H9 (cell line): ENCODE measurements around the gene PAQR5. TPM values are rescaled to one million over a fixed set of nuclear protein-coding genes. Genes with fewer than 3 reads are reported as not detected.

Experiments
- DNase-seq: peaks from one replicate; pipeline ENCODE4 v3.0.0-alpha.2; 2017
- H2AFZ ChIP-seq: one replicate; pipeline ENCODE4 v1.6.1; 2013; ENCODE audit warnings: mild to moderate bottlenecking, low read length, control low read depth, moderate library complexity
- H2AK5ac ChIP-seq: 2 replicates; pipeline ENCODE4 v1.6.1; 2013; ENCODE audit warnings: low read length, control low read depth, mixed read lengths; ENCODE audit not compliant: insufficient read length
- H2BK120ac ChIP-seq: one replicate; pipeline ENCODE4 v1.6.1; 2013; ENCODE audit warnings: low read depth, mild to moderate bottlenecking, low read length, control low read depth, inconsistent platforms; ENCODE audit not compliant: poor library complexity, severe bottlenecking
- H2BK12ac ChIP-seq: 2 replicates; pipeline ENCODE4 v1.6.1; 2013; ENCODE audit warnings: low read length, control low read depth, mixed read lengths, low read depth; ENCODE audit not compliant: insufficient read length
- H2BK15ac ChIP-seq: 2 replicates; pipeline ENCODE4 v1.6.1; 2013; ENCODE audit warnings: low read depth, low read length, control low read depth
- H2BK20ac ChIP-seq: one replicate; pipeline ENCODE4 v1.6.1; 2013; ENCODE audit warnings: low read depth, mild to moderate bottlenecking, low read length, control low read depth, inconsistent platforms; ENCODE audit not compliant: poor library complexity, severe bottlenecking
- H2BK5ac ChIP-seq: 2 replicates; pipeline ENCODE4 v1.6.1; 2013; ENCODE audit warnings: low read length, control low read depth, mixed read lengths; ENCODE audit not compliant: insufficient read length
- H3K14ac ChIP-seq: 2 replicates; pipeline ENCODE4 v1.6.1; 2013; ENCODE audit warnings: low read length, control low read depth; ENCODE audit not compliant: insufficient read depth
- H3K18ac ChIP-seq: 2 replicates; pipeline ENCODE4 v1.6.1; 2013; ENCODE audit warnings: low read depth, mild to moderate bottlenecking, mixed read lengths, low read length, control low read depth; ENCODE audit not compliant: insufficient read length
- H3K23ac ChIP-seq: 2 replicates; pipeline ENCODE4 v1.6.1; 2013; ENCODE audit warnings: low read length, control low read depth, mixed read lengths, low read depth; ENCODE audit not compliant: insufficient read length
- H3K23me2 ChIP-seq: 2 replicates; pipeline ENCODE4 v1.6.1; 2013; ENCODE audit warnings: low read depth, mild to moderate bottlenecking, mixed read lengths, low read length, control low read depth; ENCODE audit not compliant: insufficient read length, poor library complexity, severe bottlenecking
- H3K27ac ChIP-seq: 2 replicates; pipeline ENCODE4 v1.5.1; 2013; ENCODE audit warnings: low read length, control low read depth, mixed read lengths, low read depth; ENCODE audit not compliant: insufficient read length
- H3K27me3 ChIP-seq: 2 replicates; pipeline ENCODE4 v1.6.1; 2013; ENCODE audit warnings: low read length, control low read depth, inconsistent platforms; ENCODE audit not compliant: insufficient read depth
- H3K4ac ChIP-seq: 2 replicates; pipeline ENCODE4 v1.6.1; 2013; ENCODE audit warnings: low read depth, mild to moderate bottlenecking, control low read depth, inconsistent platforms, low read length, moderate library complexity
- H3K4me1 ChIP-seq: 2 replicates; pipeline ENCODE4 v1.6.1; 2013; ENCODE audit warnings: low read length, control low read depth, inconsistent platforms; ENCODE audit not compliant: insufficient read depth
- H3K4me2 ChIP-seq: 2 replicates; pipeline ENCODE4 v1.6.1; 2013; ENCODE audit warnings: low read length, control low read depth, mixed read lengths; ENCODE audit not compliant: insufficient read length, insufficient read depth
- H3K56ac ChIP-seq: 2 replicates; pipeline ENCODE4 v1.6.1; 2013; ENCODE audit warnings: low read depth, mild to moderate bottlenecking, mixed read lengths, low read length, control low read depth; ENCODE audit not compliant: insufficient read length
- H3K79me1 ChIP-seq: 2 replicates; pipeline ENCODE4 v1.6.1; 2013; ENCODE audit warnings: low read depth, mild to moderate bottlenecking, moderate library complexity, low read length, control low read depth, inconsistent platforms; ENCODE audit not compliant: insufficient read depth, poor library complexity, severe bottlenecking
- H3K79me2 ChIP-seq: 2 replicates; pipeline ENCODE4 v1.6.1; 2013; ENCODE audit warnings: low read length, control low read depth, inconsistent platforms; ENCODE audit not compliant: insufficient read depth
- H3K9ac ChIP-seq: 2 replicates; pipeline ENCODE4 v1.6.1; 2013; ENCODE audit warnings: low read length, control low read depth, mixed read lengths; ENCODE audit not compliant: insufficient read length; ENCODE audit errors: extremely low read depth
- H3K9me3 ChIP-seq: one replicate; pipeline ENCODE4 v1.6.1; 2013; ENCODE audit warnings: low read depth, low read length, inconsistent platforms; ENCODE audit not compliant: control insufficient read depth
- H3T11ph ChIP-seq: one replicate; pipeline ENCODE4 v1.6.1; 2013; ENCODE audit warnings: mild to moderate bottlenecking, low read length, control low read depth, inconsistent platforms
- H4K20me1 ChIP-seq: one replicate; pipeline ENCODE4 v1.6.1; 2013; ENCODE audit not compliant: control insufficient read depth, insufficient read length, insufficient read depth
- H4K5ac ChIP-seq: 2 replicates; pipeline ENCODE4 v1.6.1; 2013; ENCODE audit warnings: low read depth, mild to moderate bottlenecking, mixed read lengths, low read length, control low read depth; ENCODE audit not compliant: insufficient read length
- H4K8ac ChIP-seq: replicated peaks from 2 replicates; pipeline ENCODE4 v1.6.1; 2013; ENCODE audit warnings: low read length, control low read depth, mixed read lengths, low read depth; ENCODE audit not compliant: insufficient read length
- H4K91ac ChIP-seq: 2 replicates; pipeline ENCODE4 v1.6.1; 2013; ENCODE audit warnings: low read depth, mild to moderate bottlenecking, moderate library complexity, mixed read lengths, low read length, control low read depth; ENCODE audit not compliant: insufficient read length
- H3K27ac Mint-ChIP-seq, 3 experiments: 2 replicates in 2 of 3; 3 replicates in 1 of 3; pipeline ENCODE4 v1.8.0; 2020 to 2021; ENCODE audit warnings: mixed read lengths in 3 of 3, mild to moderate bottlenecking in 1 of 3, moderate library complexity in 1 of 3
- H3K27me3 Mint-ChIP-seq: 2 replicates; pipeline ENCODE4 v1.8.0; 2021; ENCODE audit warnings: low read depth, mild to moderate bottlenecking, moderate library complexity, mixed read lengths
- H3K36me3 Mint-ChIP-seq, 3 experiments: 2 replicates in 2 of 3; 3 replicates in 1 of 3; pipeline ENCODE4 v1.8.0; 2020 to 2021; ENCODE audit warnings: low read depth in 3 of 3, mixed read lengths in 3 of 3; ENCODE audit not compliant: insufficient read depth in 1 of 3
- H3K4me1 Mint-ChIP-seq, 2 experiments: 2 replicates each; pipeline ENCODE4 v1.8.0; 2020; ENCODE audit warnings: mixed read lengths in 2 of 2
- H3K4me3 Mint-ChIP-seq, 2 experiments: 2 replicates in 1 of 2; 3 replicates in 1 of 2; pipeline ENCODE4 v1.8.0; 2020 to 2021; ENCODE audit warnings: mild to moderate bottlenecking in 2 of 2, mixed read lengths in 2 of 2, moderate library complexity in 1 of 2
- H3K9me3 Mint-ChIP-seq, 2 experiments: 2 replicates in 1 of 2; 3 replicates in 1 of 2; pipeline ENCODE4 v1.8.0; 2020; ENCODE audit warnings: mild to moderate bottlenecking in 2 of 2, mixed read lengths in 2 of 2, moderate library complexity in 1 of 2
- CTCF ChIP-seq: fragments of 200-600 bp; sonication (generic); conservative IDR thresholded peaks from 3 replicates; pipeline ENCODE4 v1.8.0; 2021; ENCODE audit warnings: antibody characterized with exemption, mild to moderate bottlenecking
- whole genome bisulfite sequencing: extraction: QIAGEN DNeasy Blood & Tissue Kit; methylation state at CpG from one replicate; pipeline ENCODE4 v1.1.7; 2013; ENCODE audit warnings: missing lambda C conversion rate, low lambda C conversion rate, mixed read lengths; ENCODE audit not compliant: insufficient read length; ENCODE audit errors: extremely low coverage; 5-methylcytosine and 5-hydroxymethylcytosine counted together
- total RNA-seq: library from RNA; stranded (reverse); gene quantifications from 2 replicates; pipeline ENCODE4 v1.2.1, GENCODE V29; 2021

PAQR5 gene
- total RNA-seq, 1 experiment from 2014 or later: 1.6 TPM

- Mint-ChIP-seq H3K27ac (no peak overlapping the region), H3K4me1 (peaks cover 16 to 34% of the 10 kb centered on the region in 2 experiments), H3K27me3 (peaks cover 9% of the 10 kb centered on the region), H3K4me3 (no peak overlapping the region), H3K9me3 (no peaks in the 10 kb centered on the region), H3K36me3 (no peaks in the 10 kb centered on the region)
- Histone ChIP-seq H4K5ac (no peak overlapping the region), H3K14ac (no peak overlapping the region), H3K79me2 (no peaks in the 10 kb centered on the region), H3T11ph (no peak overlapping the region), H2AK5ac (no peak overlapping the region), H3K9ac (no peak overlapping the region), H3K9me3 (no peaks in the 10 kb centered on the region), H3K79me1 (no peaks in the 10 kb centered on the region), H3K56ac (no peak overlapping the region), H3K4ac (no peak overlapping the region), H2BK5ac (no peak overlapping the region), H2BK120ac (no peak overlapping the region), H3K23ac (no peak overlapping the region), H4K20me1 (no peaks in the 10 kb centered on the region), H3K27me3 (no peaks in the 10 kb centered on the region), H3K4me1 (no peaks in the 10 kb centered on the region), H3K23me2 (no peaks in the 10 kb centered on the region), H4K8ac (no peak overlapping the region), H3K4me2 (no peak overlapping the region), H2BK20ac (no peak overlapping the region), H2AFZ (no peak overlapping the region), H2BK15ac (no peak overlapping the region), H3K27ac (no peak overlapping the region), H2BK12ac (no peak overlapping the region), H4K91ac (no peak overlapping the region), H3K18ac (no peak overlapping the region)
- no peak for TF ChIP-seq CTCF
- DNase-seq: no peak
- WGBS: no CpG with 5 or more reads among the region's 6 CpGs
Measured at GRCh38 chr15:69314131-69314530, 15.4 kb downstream of the PAQR5 start.
